Prostate gland (tissue), 2 donors: ENCODE measurements around the gene SLC2A2. TPM values are rescaled to one million over a fixed set of nuclear protein-coding genes. Genes with fewer than 3 reads are reported as not detected.

Source experiments
- DNase-seq: peaks from one replicate; pipeline ENCODE4 v3.0.0-alpha.2; 2019; ENCODE audit warnings: low spot score
- H3K27ac ChIP-seq, 2 donors: fragments of 200-600 bp; sonication (generic); 2 replicates each; pipeline ENCODE4 v1.5.1; 2017 to 2019
- H3K27me3 ChIP-seq: fragments of 200-600 bp; sonication (generic); replicated peaks from 2 replicates; pipeline ENCODE4 v1.5.1; 2019; ENCODE audit not compliant: insufficient read depth
- H3K36me3 ChIP-seq, 2 donors: fragments of 200-600 bp; sonication (generic); 1 replicate in 1 of 2; 2 replicates in 1 of 2; pipeline versions ENCODE4 v1.5.1 to v1.8.1; 2017 to 2019
- H3K4me1 ChIP-seq: fragments of 200-600 bp; sonication (generic); replicated peaks from 2 replicates; pipeline ENCODE4 v1.5.1; 2019
- H3K4me3 ChIP-seq, 2 donors: fragments of 200-600 bp; sonication (generic); 2 replicates each; pipeline ENCODE4 v1.5.1; 2017 to 2019
- H3K9me3 ChIP-seq: fragments of 200-600 bp; sonication (generic); 2 replicates; pipeline ENCODE4 v1.5.1; 2017
- CTCF ChIP-seq, 4 experiments: fragments of 200-600 bp in 2 of 4; fragments of 450-650 bp in 2 of 4; sonication (generic) in 2 of 4; IDR thresholded peaks; 1 replicate in 3 of 4; 2 replicates in 1 of 4; pipeline ENCODE4 v1.5.1; 2016 to 2019; ENCODE audit warnings: antibody characterized with exemption in 4 of 4, mild to moderate bottlenecking in 2 of 4, moderate library complexity in 2 of 4
- POLR2A ChIP-seq: fragments of 450-650 bp; IDR thresholded peaks from one replicate; pipeline ENCODE4 v1.6.1; 2016; ENCODE audit warnings: antibody characterized with exemption, mild to moderate bottlenecking
- POLR2AphosphoS5 ChIP-seq: sonication (generic); formaldehyde crosslinking; IDR thresholded peaks from one replicate; pipeline ENCODE4 v1.6.1; 2017; ENCODE audit warnings: antibody characterized with exemption
- WGBS: methylation state at CpG from one replicate; pipeline ENCODE4 v1.1.5; 2018; 5-methylcytosine and 5-hydroxymethylcytosine counted together
- intact Hi-C: fragments of 100-400 bp; cut with DNase I; formaldehyde crosslinking; loops from one replicate; pipeline ENCODE4 v1.14.2; 2022
- total RNA-seq, 2 donors: library from RNA; depleted of rRNA; stranded (reverse); fragments of >200 nt; gene quantifications; one replicate each; pipeline ENCODE4 v1.1.0, GENCODE V29; 2016

The SLC2A2 gene
- total RNA-seq, 2 donors from 2014 or later = not detected

GRCh38 chr3:171028779-171029232 lies 2.3 kb upstream of the SLC2A2 start:
- WGBS = 53% methylated on average over 8 of the region's 8 CpGs
- no peak for DNase-seq
- H3K27ac ChIP-seq = no peak overlapping the region

GRCh38 chr3:171028025-171028778 lies 1.7 kb upstream of the SLC2A2 start:
- Histone ChIP-seq H3K27ac (no peak overlapping the region), H3K9me3 (no peaks in the 10 kb centered on the region), H3K4me3 (peak overlapping the region in 1 of 2 donors; percentile 0), H3K36me3 (no peaks in the 10 kb centered on the region), H3K4me1 (no peaks in the 10 kb centered on the region), H3K27me3 (peaks cover 2% of the 10 kb centered on the region)
- intact Hi-C loops = no loop called here
- 12% methylated on average over 39 of the region's 39 CpGs for WGBS
- DNase-seq = no peak
- TF ChIP-seq POLR2AphosphoS5 = no peak
- no peak for TF ChIP-seq POLR2A
- TF ChIP-seq CTCF (IDR thresholded peaks at IDR 0.05) = no peak

More at GRCh38 chr3:171028779-171029232, 2.3 kb upstream of the SLC2A2 start:
- H3K9me3 ChIP-seq = no peaks in the 10 kb centered on the region
- intact Hi-C loops = no loop called here
- no peaks in the 10 kb centered on the region for H3K4me1 ChIP-seq
- H3K36me3 ChIP-seq = no peaks in the 10 kb centered on the region
- H3K27me3 ChIP-seq = peaks cover 2% of the 10 kb centered on the region
- TF ChIP-seq POLR2AphosphoS5 (no peak), POLR2A (no peak), CTCF (IDR thresholded peaks at IDR 0.05) (no peak)
- H3K4me3 ChIP-seq = no peak overlapping the region

- Histone ChIP-seq H3K9me3 (no peaks in the 10 kb centered on the region), H3K4me3 (no peak overlapping the region), H3K27ac (no peak overlapping the region), H3K4me1 (no peaks in the 10 kb centered on the region), H3K36me3 (no peaks in the 10 kb centered on the region), H3K27me3 (peaks cover 2% of the 10 kb centered on the region)
- TF ChIP-seq CTCF (IDR thresholded peaks at IDR 0.05) = no peak
- TF ChIP-seq POLR2A = no peak
- no peak for TF ChIP-seq POLR2AphosphoS5
- no peak for DNase-seq
- intact Hi-C loops = no loop called here
These were observed 3.0 kb downstream of the SLC2A2 start for GRCh38 chr3:171023566-171023965.

GRCh38 chr3:171021377-171021776 lies 5.1 kb downstream of the SLC2A2 start:
- Histone ChIP-seq H3K9me3 (no peaks in the 10 kb centered on the region), H3K4me3 (no peak overlapping the region), H3K4me1 (no peaks in the 10 kb centered on the region), H3K27me3 (peaks cover 2% of the 10 kb centered on the region), H3K27ac (no peak overlapping the region), H3K36me3 (no peaks in the 10 kb centered on the region)
- WGBS = 83% methylated on average over 4 of the region's 4 CpGs
- TF ChIP-seq POLR2A (no peak), POLR2AphosphoS5 (no peak), CTCF (IDR thresholded peaks at IDR 0.05) (no peak)
- intact Hi-C loops = no loop called here
- DNase-seq = no peak
